ENCODE data around the gene RAB40A. TPM values are rescaled to one million over a fixed set of nuclear protein-coding genes. Genes with fewer than 3 reads are reported as not detected.

Gene RAB40A
- total and polyA plus RNA-seq, 9 of the 15 experiments (the other 6 are each of a cell fraction or from before 2014, with no cell fraction given), result 0.07 to 0.15 (median 0.10) TPM; not detected in 3

DNA sequence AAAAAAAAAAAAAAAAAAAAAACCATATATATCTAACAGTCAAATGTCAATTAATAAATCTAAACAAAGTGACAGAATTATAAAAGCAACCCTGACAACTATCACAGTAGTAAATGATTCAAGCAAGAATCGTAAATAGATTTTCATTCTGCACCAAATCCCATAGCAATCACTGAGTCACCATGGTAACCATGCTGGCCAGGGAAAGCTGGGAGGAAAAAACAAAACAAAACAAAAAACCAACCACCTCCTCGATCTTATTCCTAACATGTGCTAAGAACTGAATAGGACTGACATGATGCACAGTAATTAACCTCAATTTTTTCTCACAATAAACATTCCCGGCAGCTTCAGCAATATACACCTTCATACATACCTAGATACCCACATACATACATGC lies 30.6 kb upstream of the RAB40A start:
- no TSS peak for BruUV-seq (replicated peaks)
- Histone ChIP-seq H3K79me2 (ENCODE audit: control insufficient read depth, insufficient read depth, low read length) (no peaks in the 10 kb centered on the region), H3K27ac (ENCODE audit: extremely low read depth, low read depth, low read length) (no peak overlapping the region), H2AFZ (ENCODE audit: low read depth, low read length) (no peak overlapping the region), H3K9ac (ENCODE audit: insufficient read depth in 1 of 2, low read depth in 2 of 2, low read length in 2 of 2) (no peak overlapping the region), H3K4me1 (replicated peaks in 1 of 2; ENCODE audit: control insufficient read depth in 2 of 2, insufficient read depth in 2 of 2, low read length in 2 of 2) (no peaks in the 10 kb centered on the region), H3K27me3 (ENCODE audit: control insufficient read depth in 2 of 2, insufficient read depth in 2 of 2, low read length in 2 of 2) (no peaks in the 10 kb centered on the region), H3K9me3 (replicated peaks; ENCODE audit: control insufficient read depth, insufficient read depth, low read depth, low read length) (no peaks in the 10 kb centered on the region), H3K9me1 (ENCODE audit: control insufficient read depth, insufficient read depth, low read length) (no peaks in the 10 kb centered on the region), H3K4me2 (ENCODE audit: insufficient read depth, low read length) (no peak overlapping the region), H4K20me1 (replicated peaks; ENCODE audit: control insufficient read depth, insufficient read depth, low read length) (no peaks in the 10 kb centered on the region), H3K36me3 (ENCODE audit: control insufficient read depth, insufficient read depth, low read length) (no peaks in the 10 kb centered on the region), H3K4me3 (no peak overlapping the region)
- ChIA-PET CTCF (ENCODE audit: low intra/inter-chr PET ratio) (no interaction called here), POLR2A (no interaction called here)
- FAIRE-seq (no peak), ATAC-seq (no peak), DNase-seq (ENCODE audit: extremely low read depth in 1 of 4, low spot score in 3 of 4) (no peak)
- in situ Hi-C loops (cut with MboI) (no loop called here), intact Hi-C loops (cut with micrococcal nuclease) (no loop called here)
- TF ChIP-seq PHB2 (IDR thresholded peaks at IDR 0.05; ENCODE audit: low read depth) (no peak), RFX1 (IDR thresholded peaks at IDR 0.05) (peak; percentile 62)
- WGBS (ENCODE audit: insufficient coverage, low coverage, missing lambda C conversion rate), result 28% methylated on average over 3 of the region's 3 CpGs

DNA sequence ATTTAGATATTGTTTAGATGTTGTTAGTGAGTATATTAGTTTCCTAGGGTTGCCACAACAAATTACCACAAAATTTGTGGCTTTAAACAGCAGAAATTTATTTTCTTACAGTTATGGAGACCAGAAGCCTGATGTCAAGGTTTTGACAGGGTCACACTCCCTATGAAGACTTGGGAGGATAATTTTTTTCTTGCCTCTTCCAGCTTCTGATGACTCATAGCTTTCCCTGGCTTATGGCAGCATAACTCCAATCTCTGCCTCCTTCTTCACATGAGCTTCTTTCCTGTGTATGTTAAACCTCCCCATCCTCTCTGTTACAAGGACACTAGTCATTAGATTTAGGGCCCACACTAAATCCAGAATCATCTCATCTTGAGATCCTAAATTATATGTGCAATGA lies 20.9 kb upstream of the RAB40A start:
- intact Hi-C loops (cut with micrococcal nuclease), result no loop called here
- BruUV-seq (replicated peaks), result no TSS peak
- POLR2A ChIA-PET, result no interaction called here
- no peak for FAIRE-seq
- no peaks in the 10 kb centered on the region for H4K20me1 ChIP-seq (replicated peaks; ENCODE audit: control insufficient read depth, insufficient read depth, low read length)
- no peaks in the 10 kb centered on the region for H3K4me1 ChIP-seq (replicated peaks in 1 of 2; ENCODE audit: control insufficient read depth in 2 of 2, insufficient read depth in 2 of 2, low read length in 2 of 2)
- no peak for DNase-seq (ENCODE audit: extremely low read depth in 1 of 4, low spot score in 3 of 4)
- H3K36me3 ChIP-seq (ENCODE audit: control insufficient read depth, insufficient read depth, low read length), result no peaks in the 10 kb centered on the region
- no peak overlapping the region for H3K4me3 ChIP-seq
- H3K9me3 ChIP-seq (replicated peaks; ENCODE audit: control insufficient read depth, insufficient read depth, low read depth, low read length), result no peaks in the 10 kb centered on the region
- in situ Hi-C loops (cut with MboI), result no loop called here
- H3K9ac ChIP-seq (ENCODE audit: insufficient read depth in 1 of 2, low read depth in 2 of 2, low read length in 2 of 2), result no peak overlapping the region
- no peak for ATAC-seq
- no peaks in the 10 kb centered on the region for H3K9me1 ChIP-seq (ENCODE audit: control insufficient read depth, insufficient read depth, low read length)
- H3K79me2 ChIP-seq (ENCODE audit: control insufficient read depth, insufficient read depth, low read length), result no peaks in the 10 kb centered on the region
- CTCF ChIA-PET (ENCODE audit: low intra/inter-chr PET ratio), result no interaction called here
- no peak overlapping the region for H3K4me2 ChIP-seq (ENCODE audit: insufficient read depth, low read length)
- no peaks in the 10 kb centered on the region for H3K27me3 ChIP-seq (ENCODE audit: control insufficient read depth in 2 of 2, insufficient read depth in 2 of 2, low read length in 2 of 2)
- H3K27ac ChIP-seq (ENCODE audit: extremely low read depth, low read depth, low read length), result no peak overlapping the region
- no peak overlapping the region for H2AFZ ChIP-seq (ENCODE audit: low read depth, low read length)
- TF ChIP-seq FOXK1 (CRISPR knock-in tag; IDR thresholded peaks at IDR 0.05; ENCODE audit: borderline replicate concordance), result no peak
- TF ChIP-seq, protein P1, sequence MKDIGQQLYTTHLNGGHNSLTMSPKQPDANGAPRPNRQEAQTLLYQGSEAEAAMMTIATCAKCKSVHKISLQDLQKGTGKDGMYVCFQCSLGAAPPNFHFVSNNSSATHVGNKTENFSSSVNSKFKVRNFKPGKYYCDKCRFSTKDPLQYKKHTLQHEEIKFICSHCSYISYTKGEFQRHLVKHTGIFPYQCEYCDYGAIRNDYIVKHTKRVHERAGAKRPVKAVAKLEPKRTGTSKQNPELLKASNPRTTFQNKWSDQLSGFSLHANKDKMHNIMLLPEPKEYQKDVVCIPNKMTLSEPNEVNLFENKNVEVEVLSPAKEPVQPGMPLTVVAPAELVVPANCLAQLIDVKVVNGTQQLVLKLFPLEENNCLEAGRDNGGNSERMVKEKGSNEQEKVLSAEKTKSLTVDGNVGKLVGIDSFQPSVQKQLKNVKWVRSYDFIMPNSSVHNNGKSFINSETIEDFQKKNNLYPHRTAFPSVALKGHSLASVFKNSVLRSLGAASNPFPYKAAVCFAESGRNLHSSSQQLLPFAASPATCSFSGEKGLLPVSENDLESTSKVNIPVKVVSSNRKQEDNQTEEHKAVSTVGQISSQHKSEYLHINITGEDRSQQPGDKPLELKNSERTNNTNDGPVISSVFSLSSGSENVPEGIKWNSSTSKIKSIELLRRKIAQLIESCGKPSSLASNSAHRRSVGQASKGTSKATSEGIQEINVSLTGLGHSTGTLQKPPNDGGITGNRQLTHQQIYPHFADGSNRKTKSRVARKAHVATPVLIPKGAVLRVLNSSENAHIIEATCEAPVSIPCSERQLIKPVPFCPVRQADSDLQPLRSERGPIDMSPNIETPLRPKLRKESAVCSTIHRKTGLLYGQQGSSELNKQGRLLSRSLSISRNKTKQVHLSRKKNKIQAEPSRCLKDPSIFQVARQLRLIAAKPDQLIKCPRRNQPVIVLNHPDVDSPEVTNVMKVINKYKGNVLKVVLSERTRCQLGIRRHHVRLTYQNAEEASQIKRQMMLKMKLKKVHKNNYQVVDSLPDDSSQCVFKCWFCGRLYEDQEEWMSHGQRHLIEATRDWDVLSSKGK (CRISPR knock-in tag; IDR thresholded peaks at IDR 0.05), result no peak
- TF ChIP-seq U2AF2 (optimal IDR thresholded peaks at IDR 0.05; ENCODE audit: low read depth, low read length), result no peak
- no peak for TF ChIP-seq DPF2 (IDR thresholded peaks at IDR 0.05)
- TF ChIP-seq, protein P2, sequence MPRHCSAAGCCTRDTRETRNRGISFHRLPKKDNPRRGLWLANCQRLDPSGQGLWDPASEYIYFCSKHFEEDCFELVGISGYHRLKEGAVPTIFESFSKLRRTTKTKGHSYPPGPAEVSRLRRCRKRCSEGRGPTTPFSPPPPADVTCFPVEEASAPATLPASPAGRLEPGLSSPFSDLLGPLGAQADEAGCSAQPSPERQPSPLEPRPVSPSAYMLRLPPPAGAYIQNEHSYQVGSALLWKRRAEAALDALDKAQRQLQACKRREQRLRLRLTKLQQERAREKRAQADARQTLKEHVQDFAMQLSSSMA (CRISPR knock-in tag; IDR thresholded peaks at IDR 0.05), result no peak
- no peak for TF ChIP-seq CEBPG (CRISPR knock-in tag; IDR thresholded peaks at IDR 0.05)
- TF ChIP-seq CEBPG (tag; conservative IDR thresholded peaks at IDR 0.05 in 1 of 2, IDR thresholded peaks at IDR 0.05 in 1 of 2), result no peak
- TF ChIP-seq, protein P3, sequence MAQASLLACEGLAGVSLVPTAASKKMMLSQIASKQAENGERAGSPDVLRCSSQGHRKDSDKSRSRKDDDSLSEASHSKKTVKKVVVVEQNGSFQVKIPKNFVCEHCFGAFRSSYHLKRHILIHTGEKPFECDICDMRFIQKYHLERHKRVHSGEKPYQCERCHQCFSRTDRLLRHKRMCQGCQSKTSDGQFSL (CRISPR knock-in tag; IDR thresholded peaks at IDR 0.05), result no peak
- TF ChIP-seq, protein P3 (tag; IDR thresholded peaks at IDR 0.05), result no peak
- no peak for TF ChIP-seq FIP1L1 (IDR thresholded peaks at IDR 0.05; ENCODE audit: low read depth, low read length, poor library complexity, severe bottlenecking)
- no peak for TF ChIP-seq BRD9 (IDR thresholded peaks at IDR 0.05; ENCODE audit: low read depth, partially characterized antibody)

Data from K562 (cell line).